HG03175 (cell line): Measurements from ENCODE around the gene ASGR2.
"Not testable (repeated sequence)": the region's sequence is repeated elsewhere in the genome, so short reads cannot be mapped to it uniquely, and the experiment has no call there.

Experiments
- ATAC-seq: cut with Tn5 transposase; IDR thresholded peaks from one replicate; pipeline ENCODE4 v1.9.1; 2021; ENCODE audit warnings: mild to moderate bottlenecking, moderate library complexity; ENCODE audit not compliant: unreplicated experiment

ASGR2 gene

DNA sequence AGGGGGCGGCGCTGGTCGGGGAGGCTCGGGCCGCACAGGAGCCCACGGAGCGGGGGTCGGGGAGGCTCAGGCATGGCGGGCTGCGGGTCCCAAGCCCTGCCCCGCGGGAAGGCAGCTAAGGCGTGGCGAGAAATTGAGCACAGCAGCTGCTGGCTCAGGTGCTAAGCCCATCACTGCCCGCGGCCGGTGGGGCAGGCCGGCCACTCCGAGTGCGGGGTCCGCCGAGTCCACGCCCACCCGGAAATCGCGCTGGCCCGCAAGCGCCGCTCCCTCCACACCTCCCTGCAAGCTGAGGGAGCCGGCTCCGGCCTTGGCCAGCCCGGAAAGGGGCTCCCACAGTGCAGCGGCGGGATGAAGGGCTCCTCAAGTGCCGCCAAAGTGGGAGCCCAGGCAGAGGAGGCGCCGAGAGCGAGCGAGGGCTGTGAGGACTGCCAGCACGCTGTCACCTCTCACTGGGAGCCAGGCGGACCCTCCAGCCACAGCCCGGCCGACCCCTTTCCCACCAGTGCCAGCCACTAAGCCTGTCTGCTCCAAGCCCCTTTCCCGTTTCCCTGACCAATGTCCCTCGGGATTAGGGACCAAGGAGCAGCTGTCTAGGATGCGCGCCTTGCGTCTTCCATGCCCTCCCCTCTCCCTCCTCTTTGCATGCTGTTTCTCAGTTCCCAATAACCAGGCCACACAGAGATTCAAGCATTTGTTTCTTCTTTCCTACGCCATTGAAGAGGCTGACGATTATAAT lies 13.8 kb downstream of the ASGR2 start:
- ATAC-seq, result not testable (repeated sequence)

DNA sequence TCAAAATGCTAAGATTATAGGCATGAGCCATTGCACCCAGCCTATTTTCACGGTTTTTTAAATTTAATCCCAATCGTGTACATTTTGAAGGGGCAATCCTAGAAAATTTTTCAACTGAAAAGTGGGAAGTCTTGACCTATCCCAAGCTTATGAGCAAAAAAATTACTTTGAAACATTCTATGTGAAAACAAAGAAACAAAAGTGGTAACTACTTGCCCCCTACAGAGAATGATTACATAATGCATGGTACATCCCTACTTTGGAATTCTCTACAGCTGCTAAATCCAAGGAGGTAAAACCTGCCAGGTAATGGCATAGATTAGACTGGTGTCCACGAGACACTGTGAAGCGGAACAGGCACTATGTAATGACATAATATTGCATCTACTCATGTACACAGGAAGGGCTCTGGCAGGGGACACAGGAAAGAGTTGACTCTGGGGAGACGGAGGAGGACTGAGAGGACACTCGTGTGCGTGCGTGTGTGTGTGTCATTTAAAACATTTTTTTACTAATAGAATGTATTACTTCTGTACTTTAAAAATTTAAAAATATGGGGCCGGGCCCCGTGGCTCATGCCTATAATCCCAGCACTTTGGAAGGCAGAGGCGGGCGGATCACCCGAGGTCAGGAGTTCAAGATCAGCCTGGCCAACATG lies 15.7 kb downstream of the ASGR2 start:
- ATAC-seq, result no peak

DNA sequence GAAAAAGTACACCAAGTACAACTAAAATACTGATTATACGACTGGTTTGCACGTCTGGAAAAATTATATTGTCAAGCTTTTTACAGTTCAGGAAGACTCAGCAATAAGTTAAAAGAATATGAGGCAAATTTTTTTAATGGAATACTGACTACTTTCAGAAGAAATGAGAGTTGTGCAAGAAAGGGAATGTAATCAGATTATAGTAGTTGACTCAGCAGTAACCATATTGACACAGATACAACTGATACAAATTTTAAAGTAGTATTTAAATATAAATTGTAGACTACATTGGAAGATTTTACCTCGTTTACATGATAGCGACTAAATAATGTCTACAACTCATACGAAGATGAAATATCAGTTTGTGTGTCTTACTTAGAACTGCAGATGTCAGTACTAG lies 16.7 kb downstream of the ASGR2 start:
- ATAC-seq, result no peak

DNA sequence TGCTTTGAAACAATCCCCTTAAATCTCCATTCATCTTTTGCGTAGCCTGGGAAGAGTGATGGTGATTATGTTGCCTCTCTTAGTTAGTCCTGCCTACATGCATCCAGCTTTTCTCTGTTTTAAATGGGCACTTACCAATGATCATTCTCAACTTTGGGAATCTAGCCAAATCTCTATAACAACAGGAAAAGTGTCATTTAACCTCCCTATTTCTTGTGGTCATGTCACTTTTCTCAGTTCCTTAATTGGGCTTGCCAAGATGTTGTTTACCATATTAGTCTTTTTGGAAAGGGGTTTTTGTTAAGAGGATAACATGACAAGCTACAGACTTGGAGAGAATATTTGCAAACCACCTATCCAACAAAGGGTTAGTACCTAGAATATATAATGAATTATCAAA lies 19.0 kb downstream of the ASGR2 start:
- ATAC-seq, result no peak

DNA sequence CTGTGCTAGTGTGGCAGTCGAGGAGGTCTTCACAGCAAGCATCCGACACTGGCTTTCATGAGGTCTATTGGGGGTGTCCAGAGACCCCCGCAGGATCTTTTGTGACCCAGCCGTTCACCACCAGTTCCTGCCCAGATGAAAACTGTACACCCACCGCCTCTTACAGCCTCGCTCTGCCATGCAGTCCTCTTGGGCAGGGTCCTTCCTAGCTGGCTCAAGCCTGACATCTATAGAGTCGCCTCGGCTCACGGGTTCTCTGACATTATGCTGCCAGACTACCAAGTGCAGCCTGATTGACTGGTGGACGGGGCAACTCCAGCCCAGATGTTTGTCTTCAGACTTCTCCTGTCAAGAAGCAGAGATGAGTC lies 20.0 kb downstream of the ASGR2 start:
- no peak for ATAC-seq

DNA sequence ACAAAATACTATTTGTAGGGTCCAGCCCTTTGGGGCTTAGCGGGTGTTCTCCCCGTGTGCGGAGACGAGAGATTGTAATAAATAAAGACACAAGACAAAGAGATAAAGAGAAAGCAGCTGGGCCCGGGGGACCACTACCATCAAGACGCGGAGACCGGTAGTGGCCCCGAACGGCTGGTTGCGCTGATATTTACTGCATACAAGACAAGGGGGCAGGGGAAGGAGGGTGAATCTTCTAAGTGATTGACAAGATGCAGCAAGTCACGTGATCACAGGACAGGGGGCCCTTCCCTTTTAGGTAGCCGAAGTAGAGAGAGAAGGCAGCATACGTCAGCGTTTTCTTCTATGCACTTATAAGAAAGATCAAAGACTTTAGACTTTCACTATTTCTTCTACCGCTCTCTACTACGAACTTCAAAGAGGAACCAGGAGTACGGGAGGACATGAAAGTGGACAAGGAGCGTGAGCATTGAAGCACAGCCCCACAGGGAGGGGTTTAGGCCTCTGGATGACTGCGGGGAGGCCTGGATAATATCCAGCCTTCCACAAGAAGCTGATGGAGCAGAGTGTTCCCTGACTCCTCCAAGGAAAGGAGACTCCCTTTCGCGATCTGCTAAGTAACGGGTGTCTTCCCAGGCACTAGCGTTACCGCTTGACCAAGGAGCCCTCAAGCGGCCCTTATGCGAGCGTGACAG lies 23.2 kb downstream of the ASGR2 start:
- not testable (repeated sequence) for ATAC-seq

DNA sequence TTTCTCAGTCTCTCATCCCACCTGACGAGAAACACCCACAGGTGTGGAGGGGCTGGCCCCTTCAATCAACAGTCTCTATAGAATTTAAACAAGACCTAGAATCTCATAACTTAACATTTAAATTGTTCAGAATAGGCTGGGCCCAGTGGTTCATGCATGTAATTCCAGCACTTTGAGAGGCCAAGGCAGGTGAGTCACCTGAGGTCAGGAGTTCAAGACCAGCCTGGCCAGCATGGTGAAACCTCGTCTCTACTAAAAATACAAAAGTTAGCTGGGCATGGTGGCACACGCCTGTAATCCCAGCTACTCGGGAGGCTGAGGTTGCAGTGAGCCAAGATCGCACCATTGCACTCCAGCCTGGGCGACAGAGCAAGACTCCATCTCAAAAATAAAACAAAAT lies 25.1 kb downstream of the ASGR2 start:
- ATAC-seq, result not testable (repeated sequence)

DNA sequence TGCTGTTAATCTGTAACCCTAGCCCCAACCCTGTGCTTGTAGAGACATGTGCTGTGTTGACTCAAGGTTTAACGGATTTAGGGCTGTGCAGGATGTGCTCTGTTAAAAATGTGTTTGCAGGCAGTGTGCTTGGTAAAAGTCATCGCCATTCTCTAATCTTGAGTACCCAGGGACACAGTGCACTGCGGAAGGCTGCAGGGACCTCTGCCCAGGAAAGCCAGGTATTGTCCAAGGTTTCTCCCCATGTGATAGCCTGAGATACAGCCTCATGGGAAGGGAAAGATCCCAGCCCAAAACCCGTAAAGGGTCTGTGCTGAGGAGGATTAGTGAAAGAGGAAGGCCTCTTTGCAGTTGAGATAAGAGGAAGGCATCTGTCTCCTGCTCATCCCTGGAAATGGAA lies 26.2 kb downstream of the ASGR2 start:
- ATAC-seq, result not testable (repeated sequence)

DNA sequence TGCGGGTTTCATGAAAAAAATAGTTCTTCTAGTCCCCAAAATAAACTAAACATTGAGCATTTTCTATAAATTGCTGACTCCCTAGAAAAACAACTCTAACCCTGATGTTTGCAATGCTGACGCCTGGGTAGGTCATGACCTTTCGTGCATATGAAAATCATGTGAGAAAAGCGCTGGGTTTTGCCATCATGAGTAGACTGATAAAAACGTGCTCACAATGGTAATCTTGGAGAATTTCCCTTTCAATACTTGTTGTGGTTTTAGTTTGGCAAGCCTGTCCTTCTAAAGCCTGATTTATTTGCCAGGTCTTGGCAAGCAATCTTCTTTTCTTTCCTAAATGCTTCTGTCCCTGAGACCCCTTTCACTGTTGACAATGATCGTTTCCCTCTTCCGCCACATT lies 30.5 kb downstream of the ASGR2 start:
- ATAC-seq, result no peak

DNA sequence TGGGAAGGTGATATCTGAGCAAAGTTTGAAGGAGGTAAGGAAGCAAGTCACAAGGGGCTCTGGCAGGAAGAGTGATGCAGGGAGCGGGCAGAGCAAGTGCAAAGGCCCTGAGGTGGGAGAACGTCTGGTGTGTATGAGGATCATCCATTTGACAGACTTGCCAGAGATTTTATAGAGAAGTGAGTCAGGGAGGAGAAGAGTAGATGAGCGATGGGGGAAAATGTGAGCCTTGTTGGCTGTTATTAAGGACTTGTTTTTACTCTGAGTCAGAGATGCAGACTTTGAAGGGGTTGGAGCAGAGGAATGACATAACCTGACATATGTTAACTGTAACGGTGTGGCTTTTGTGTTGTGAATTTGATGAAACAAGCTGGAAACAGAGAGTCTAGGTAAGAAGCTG lies 31.0 kb downstream of the ASGR2 start:
- ATAC-seq, result no peak

DNA sequence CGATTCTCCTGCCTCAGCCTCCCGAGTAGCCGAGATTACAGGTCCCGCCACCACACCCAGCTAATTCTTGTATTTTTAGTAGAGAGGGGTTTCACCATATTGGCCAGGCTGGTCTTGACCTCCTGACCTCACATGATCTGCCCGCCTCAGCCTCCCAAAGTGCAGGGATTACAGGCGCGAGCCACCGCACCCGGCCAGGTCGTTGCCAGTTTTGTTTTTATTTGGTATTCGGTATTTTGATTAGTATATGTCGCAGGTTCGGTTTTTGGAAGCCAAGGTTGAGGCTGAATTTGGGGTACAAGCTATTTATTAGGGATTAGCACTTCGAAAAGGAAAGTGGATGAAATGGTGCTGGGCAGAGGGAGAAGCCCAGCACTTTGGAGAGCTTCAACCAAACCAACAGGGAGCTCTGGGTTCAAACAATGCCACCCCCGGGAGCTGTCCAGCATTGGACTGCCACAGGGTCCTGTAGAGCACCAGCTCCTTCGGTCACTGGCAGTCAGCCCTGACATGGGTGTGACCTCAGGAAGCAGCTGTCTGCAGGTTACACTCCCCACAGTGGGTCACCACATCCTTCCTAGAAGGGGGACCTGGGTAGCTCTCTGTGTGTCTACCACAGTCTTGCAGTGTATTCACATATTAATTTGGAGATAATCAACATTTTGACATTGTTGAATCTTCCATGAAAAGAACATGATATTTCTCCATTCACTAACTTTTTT lies 33.1 kb downstream of the ASGR2 start:
- ATAC-seq, result no peak

DNA sequence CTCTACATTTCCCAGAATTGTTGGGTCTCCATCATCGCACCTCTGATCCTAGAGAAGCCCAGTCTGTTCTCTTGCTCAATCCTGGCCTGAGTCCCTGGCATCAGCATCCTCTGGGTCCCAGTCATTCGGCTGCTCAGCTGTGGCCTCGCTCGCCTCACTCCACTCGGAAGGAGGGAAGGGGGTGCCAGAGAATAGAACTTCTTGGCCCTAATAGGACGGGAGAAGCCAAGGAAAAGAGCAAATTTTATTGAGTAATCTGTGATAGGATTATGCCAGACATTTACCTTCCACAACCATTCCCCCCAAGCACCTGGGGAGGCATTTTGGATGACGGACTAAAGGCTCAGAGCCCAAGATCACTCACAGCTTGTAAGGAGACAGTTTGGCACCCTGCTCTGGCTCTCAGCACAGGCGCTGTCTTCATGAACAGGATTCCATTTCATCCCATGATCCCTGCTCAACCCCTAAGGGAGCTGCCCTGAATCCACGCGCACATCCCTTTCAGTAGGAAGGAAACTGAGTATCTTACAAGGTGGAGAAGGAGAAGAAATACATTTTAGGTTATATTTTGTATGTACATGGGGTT lies 34.1 kb downstream of the ASGR2 start:
- ATAC-seq, result no peak

DNA sequence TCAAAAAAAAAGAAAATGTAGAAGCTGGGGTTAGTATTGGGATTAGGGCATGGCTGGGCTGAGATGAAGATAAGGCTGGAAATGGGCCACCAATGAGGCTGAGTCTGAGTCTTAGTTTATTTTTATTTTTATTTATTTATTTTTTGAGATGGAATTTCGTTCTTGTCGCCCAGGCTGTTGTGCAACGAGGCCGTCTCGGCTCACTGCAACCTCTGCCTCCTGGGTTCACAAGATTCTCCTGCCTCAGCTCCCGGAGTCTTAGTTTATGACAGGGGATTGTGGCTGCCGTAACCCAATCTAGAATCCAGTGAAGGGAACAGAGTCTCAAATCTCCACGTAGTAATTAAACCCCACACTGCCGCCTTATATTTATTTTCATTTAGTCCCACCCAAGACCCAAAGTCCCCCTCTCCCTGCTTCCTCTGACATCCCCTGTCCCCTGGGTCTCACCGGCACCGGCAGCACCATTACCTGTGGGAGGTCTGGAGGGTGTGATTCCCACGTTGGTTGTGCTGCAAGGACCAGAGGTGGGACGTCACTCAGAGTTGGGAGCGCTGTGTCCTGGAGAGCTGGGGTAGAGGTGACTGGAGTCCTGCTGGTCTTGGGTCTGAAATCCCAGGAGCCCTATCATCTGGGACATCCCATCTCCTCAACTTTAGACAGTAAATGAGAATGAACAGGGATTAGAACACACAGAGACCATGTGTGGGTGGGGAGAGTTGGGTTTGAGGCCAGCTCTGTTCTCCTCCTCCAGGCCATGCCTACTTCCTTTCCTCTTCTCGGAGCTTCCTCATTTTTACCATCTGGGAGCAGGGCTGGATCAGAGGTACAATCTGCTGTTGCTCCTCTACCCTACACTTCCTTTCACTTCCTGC lies 34.8 kb downstream of the ASGR2 start, which contains the start of gene CLEC10A:
TSS of gene CLEC10A (minus strand) at position 671 of the 875 bp plus-strand sequence. CDS start 1,439 bp downstream, outside the sequence.
- no peak for ATAC-seq

DNA sequence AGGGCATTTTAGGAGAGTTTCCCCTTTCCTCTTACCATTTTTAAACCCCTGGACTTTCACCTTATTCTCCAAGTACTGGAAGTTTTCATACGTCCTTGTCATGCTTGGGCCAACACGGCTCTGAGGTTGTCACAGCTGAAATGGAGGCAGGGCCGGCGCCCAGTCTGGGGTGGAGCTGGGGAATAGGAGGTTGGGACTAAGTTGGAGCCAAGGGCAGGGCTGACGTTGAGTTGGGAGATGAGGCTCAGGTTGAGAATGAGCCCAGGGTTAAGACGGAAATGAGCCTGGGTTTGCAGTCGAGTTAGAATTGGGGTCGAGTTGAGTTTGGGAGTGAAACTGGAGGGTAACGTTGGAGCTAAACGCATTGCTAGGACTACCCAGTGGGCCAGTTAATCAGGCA lies 35.9 kb downstream of the ASGR2 start:
- no peak for ATAC-seq

DNA sequence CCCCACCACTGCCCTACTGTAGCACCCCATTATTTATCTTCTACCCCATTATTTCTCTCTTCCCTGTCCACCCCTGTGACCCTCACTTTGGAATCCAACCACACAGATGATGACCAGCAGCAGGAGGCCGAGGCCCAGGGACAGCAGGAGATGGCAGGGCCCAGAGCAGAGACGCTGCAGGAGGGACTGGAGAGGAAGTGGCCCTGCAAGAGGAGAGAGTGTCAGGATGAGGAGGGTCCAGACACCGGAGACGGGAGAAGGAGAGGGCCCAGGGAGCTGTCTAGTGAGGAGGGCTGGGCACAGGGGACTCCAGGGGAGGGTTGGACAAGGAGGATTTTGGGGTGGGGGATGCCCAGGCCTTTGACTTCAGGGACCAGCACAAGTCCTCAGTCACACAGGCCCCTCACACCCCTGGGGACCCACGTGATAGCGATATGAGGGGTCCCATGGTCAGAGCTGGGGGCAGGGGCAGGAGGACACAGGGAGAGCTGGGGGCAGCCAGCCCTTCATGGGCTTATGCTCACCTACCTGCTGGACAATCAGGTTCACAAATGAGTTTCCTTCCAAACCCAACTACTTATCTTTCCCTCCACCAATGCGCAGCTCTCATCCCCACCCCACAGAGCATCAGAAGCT lies 36.6 kb downstream of the ASGR2 start:
- no peak for ATAC-seq

DNA sequence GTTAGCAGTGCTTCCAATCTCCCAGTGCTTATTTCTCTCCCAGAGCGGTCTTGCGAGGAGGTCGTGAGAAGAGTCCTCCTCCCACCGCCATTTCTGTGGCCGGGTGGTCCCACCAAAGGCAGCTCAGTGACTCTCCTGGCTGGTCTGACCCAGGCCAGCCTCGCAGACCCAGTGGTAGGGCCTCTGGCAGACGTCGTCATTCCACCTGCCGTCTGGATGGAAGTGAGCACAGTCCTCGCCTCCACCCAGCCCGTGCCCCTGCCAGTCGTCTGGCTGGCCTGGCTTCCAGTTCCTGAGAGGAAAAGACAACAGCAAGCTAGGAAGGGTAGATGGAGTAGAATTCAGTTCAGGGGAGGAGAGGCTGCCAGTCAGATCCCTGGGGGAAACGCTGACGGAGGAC lies 39.7 kb downstream of the ASGR2 start:
- no peak for ATAC-seq

DNA sequence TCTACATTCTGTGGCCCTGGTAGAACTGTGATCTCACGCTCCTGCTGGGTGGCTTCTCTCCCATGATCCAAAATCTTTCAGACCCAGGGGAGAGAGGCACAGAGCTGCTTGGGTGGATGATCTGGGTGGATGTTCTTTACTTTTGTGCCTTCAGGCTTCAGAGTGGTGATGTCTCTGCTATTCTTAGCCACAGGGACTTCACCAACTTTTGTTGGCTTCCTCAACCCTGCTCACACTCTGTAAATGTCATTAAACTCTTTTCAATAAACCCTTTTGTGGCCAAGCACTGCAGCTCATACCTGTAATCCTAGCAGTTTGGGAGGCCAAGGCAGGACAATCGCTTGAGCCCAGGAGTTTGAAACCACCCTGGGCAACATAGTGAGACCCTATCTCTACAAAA lies 42.2 kb downstream of the ASGR2 start:
- no peak for ATAC-seq

DNA sequence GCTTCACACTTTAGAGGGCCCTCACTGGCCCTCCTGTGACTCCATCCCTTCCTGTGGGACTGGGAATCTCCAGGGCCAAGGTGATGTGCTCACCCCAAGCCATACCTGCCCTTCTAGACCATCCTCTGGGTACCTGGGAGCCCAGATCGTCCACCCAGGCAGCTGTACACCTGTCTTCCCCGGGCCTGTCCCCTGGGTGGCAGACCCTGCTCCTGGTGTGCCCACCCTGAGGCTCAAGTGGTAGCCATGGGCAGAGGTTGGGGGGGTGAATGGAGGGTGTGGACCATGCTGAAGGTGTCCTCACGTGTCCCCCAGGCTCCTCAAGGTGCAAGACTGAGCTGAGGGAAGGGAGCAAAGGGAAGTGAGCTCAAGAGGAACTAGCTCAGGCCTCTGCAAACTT lies 43.9 kb downstream of the ASGR2 start:
- ATAC-seq, result no peak

DNA sequence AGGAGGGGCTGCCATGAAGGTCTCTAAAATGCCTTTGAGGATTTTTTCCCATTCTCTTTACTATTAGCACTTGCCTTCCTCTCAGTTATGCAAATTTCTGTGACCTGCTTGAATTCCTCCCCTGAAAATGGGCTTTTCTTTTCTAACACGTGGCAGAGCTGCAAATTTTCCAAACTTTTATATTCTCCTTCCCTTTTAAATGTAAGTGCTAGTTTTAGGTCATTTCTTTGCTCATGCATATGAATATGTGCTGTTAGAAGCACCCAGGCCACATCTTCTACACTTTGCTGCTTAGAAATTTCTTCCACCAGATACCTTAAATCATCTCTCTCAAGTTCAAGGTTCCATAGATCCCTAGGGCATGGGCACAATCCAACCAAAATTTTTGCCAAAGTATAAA lies 46.4 kb downstream of the ASGR2 start:
- ATAC-seq, result no peak

DNA sequence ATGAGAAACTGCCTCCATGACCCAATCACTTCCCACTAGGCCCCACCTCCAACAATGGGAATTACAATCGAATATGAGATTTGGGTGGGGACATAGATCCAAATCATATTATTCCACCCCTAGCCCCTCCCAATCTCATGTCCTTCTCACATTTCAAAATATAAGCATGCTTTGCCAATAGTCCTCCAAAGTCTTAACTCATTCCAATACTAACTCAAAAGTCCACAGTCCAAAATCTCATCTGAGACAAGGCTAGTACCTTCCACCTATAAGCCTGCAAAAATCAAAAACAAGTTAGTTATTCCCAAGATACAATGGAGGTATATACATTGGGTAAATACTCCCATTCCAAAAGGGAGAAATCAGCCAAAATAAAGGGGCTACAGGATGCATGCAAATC lies 47.4 kb downstream of the ASGR2 start:
- ATAC-seq, result no peak
